ENCODE data around the gene LRRC74A. TPM values are rescaled to one million over a fixed set of nuclear protein-coding genes. Genes with fewer than 3 reads are reported as not detected.
A peak's percentile ranks its signal among the peaks of the same experiment; 100 is the strongest.

The LRRC74A gene
- total RNA-seq, 2 donors from 2014 or later: not detected

GRCh38 chr14:76782115-76782884 lies 43.9 kb upstream of the LRRC74A start:
- H3K4me1 ChIP-seq: peaks cover 12% of the 10 kb centered on the region
- H3K27me3 ChIP-seq: no peaks in the 10 kb centered on the region
- TF ChIP-seq POLR2A (IDR thresholded peaks at IDR 0.05) (no peak), CTCF (IDR thresholded peaks at IDR 0.05) (no peak)
- H3K36me3 ChIP-seq (replicated peaks in 1 of 2; ENCODE audit: insufficient read depth in 1 of 2, low read depth in 2 of 2): peaks cover 0 to 9% of the 10 kb centered on the region in 2 donors
- no peaks in the 10 kb centered on the region for H3K9me3 ChIP-seq
- H3K4me3 ChIP-seq: no peak overlapping the region
- H3K27ac ChIP-seq: peak overlapping the region in 1 of 4 donors; percentile 5
- intact Hi-C loops (cut with DNase I): no loop called here
- 62 to 92% methylated on average over 7 to 10 of the region's 10 CpGs for WGBS, 2 donors
- ATAC-seq (no peak), DNase-seq (peak in 2 of 4 donors; percentile 67 to 72)

- peaks cover 3 to 14% of the 10 kb centered on the region in 2 donors for H3K36me3 ChIP-seq (replicated peaks in 1 of 2; ENCODE audit: insufficient read depth in 1 of 2, low read depth in 2 of 2)
- WGBS, 2 donors: 53 to 76% methylated on average over 7 to 9 of the region's 9 CpGs
- no peak overlapping the region for H3K27ac ChIP-seq
- no peaks in the 10 kb centered on the region for H3K27me3 ChIP-seq
- ATAC-seq (no peak), DNase-seq (peak in 1 of 4 donors; percentile 6)
- H3K4me3 ChIP-seq: no peak overlapping the region
- H3K4me1 ChIP-seq: peaks cover 12% of the 10 kb centered on the region
- H3K9me3 ChIP-seq: no peaks in the 10 kb centered on the region
- TF ChIP-seq CTCF (IDR thresholded peaks at IDR 0.05) (no peak), POLR2A (IDR thresholded peaks at IDR 0.05) (no peak)
- intact Hi-C loops (cut with DNase I): no loop called here
These were observed 43.2 kb upstream of the LRRC74A start for GRCh38 chr14:76782885-76783566.

GRCh38 chr14:76784266-76784874 lies 41.8 kb upstream of the LRRC74A start:
- DNase-seq (no peak), ATAC-seq (no peak)
- no peak for TF ChIP-seq POLR2A (IDR thresholded peaks at IDR 0.05)
- no peak for TF ChIP-seq CTCF (IDR thresholded peaks at IDR 0.05)
- no peak overlapping the region for H3K27ac ChIP-seq
- no peak overlapping the region for H3K4me3 ChIP-seq
- H3K9me3 ChIP-seq: no peaks in the 10 kb centered on the region
- intact Hi-C loops (cut with DNase I): no loop called here
- H3K4me1 ChIP-seq: peaks cover 12% of the 10 kb centered on the region
- peaks cover 12 to 22% of the 10 kb centered on the region in 2 donors for H3K36me3 ChIP-seq (replicated peaks in 1 of 2; ENCODE audit: insufficient read depth in 1 of 2, low read depth in 2 of 2)
- WGBS, 2 donors: 65 to 69% methylated on average over 2 to 6 of the region's 6 CpGs
- no peaks in the 10 kb centered on the region for H3K27me3 ChIP-seq

- no peaks in the 10 kb centered on the region for H3K9me3 ChIP-seq
- peak; percentile 84 for ATAC-seq
- H3K27me3 ChIP-seq: no peaks in the 10 kb centered on the region
- peaks cover 12% of the 10 kb centered on the region for H3K4me1 ChIP-seq
- no peak for TF ChIP-seq POLR2A (IDR thresholded peaks at IDR 0.05)
- peak; percentile 53 to 85 (median 74) for TF ChIP-seq CTCF (IDR thresholded peaks at IDR 0.05)
- no peak overlapping the region for H3K4me3 ChIP-seq
- H3K36me3 ChIP-seq (replicated peaks in 1 of 2; ENCODE audit: insufficient read depth in 1 of 2, low read depth in 2 of 2): peaks cover 12 to 23% of the 10 kb centered on the region in 2 donors
- DNase-seq: peak; percentile 61 to 83 (median 76)
- intact Hi-C loops (cut with DNase I): no loop called here
- no peak overlapping the region for H3K27ac ChIP-seq
- WGBS, 2 donors: 21 to 56% methylated on average over 2 of the region's 2 CpGs
These were observed 41.3 kb upstream of the LRRC74A start for GRCh38 chr14:76784881-76785280.

Data from body of pancreas (tissue), 4 donors.